ENCODE results near the gene RBM42. TPM values are rescaled to one million over a fixed set of nuclear protein-coding genes. Genes with fewer than 3 reads are reported as not detected.
"Not testable (repeated sequence)": the region's sequence is repeated elsewhere in the genome, so short reads cannot be mapped to it uniquely, and the experiment has no call there.

RBM42 gene
- total and polyA plus RNA-seq, 8 donors: 18.2 to 38.6 (median 29.9) TPM

- no peaks in the 10 kb centered on the region for H3K9me3 ChIP-seq
- WGBS, 2 donors: 84 to 86% methylated on average over 3 of the region's 3 CpGs
Measured at GRCh38 chr19:35601971-35602370, 26.9 kb upstream of the RBM42 start.

GRCh38 chr19:35604436-35604835 lies 24.4 kb upstream of the RBM42 start:
- DNase-seq; H3K9me3 ChIP-seq; FAIRE-seq; intact Hi-C loops (cut with DNase I); ATAC-seq; H3K4me1 ChIP-seq; H3K36me3 ChIP-seq; H3K4me3 ChIP-seq; H3K27ac ChIP-seq; H3K27me3 ChIP-seq: not testable (repeated sequence)
- WGBS, 2 donors: 77 to 85% methylated on average over 4 of the region's 4 CpGs

More at GRCh38 chr19:35601971-35602370, 26.9 kb upstream of the RBM42 start:
- Histone ChIP-seq H3K4me3 (no peak overlapping the region), H3K4me1 (no peaks in the 10 kb centered on the region), H3K27me3 (no peaks in the 10 kb centered on the region), H3K27ac (no peak overlapping the region), H3K36me3 (no peaks in the 10 kb centered on the region)
- intact Hi-C loops (cut with DNase I): no loop called here
- FAIRE-seq (no peak), DNase-seq (no peak), ATAC-seq (no peak)
- TF ChIP-seq, protein P1, sequence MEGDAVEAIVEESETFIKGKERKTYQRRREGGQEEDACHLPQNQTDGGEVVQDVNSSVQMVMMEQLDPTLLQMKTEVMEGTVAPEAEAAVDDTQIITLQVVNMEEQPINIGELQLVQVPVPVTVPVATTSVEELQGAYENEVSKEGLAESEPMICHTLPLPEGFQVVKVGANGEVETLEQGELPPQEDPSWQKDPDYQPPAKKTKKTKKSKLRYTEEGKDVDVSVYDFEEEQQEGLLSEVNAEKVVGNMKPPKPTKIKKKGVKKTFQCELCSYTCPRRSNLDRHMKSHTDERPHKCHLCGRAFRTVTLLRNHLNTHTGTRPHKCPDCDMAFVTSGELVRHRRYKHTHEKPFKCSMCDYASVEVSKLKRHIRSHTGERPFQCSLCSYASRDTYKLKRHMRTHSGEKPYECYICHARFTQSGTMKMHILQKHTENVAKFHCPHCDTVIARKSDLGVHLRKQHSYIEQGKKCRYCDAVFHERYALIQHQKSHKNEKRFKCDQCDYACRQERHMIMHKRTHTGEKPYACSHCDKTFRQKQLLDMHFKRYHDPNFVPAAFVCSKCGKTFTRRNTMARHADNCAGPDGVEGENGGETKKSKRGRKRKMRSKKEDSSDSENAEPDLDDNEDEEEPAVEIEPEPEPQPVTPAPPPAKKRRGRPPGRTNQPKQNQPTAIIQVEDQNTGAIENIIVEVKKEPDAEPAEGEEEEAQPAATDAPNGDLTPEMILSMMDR (IDR thresholded peaks at IDR 0.05): no peak

- ATAC-seq; intact Hi-C loops (cut with DNase I); H3K4me3 ChIP-seq; H3K27me3 ChIP-seq; H3K27ac ChIP-seq; H3K9me3 ChIP-seq; H3K36me3 ChIP-seq; H3K4me1 ChIP-seq; FAIRE-seq; DNase-seq: not testable (repeated sequence)
- WGBS, 2 donors: 78 to 82% methylated on average over 8 of the region's 8 CpGs
Measured at GRCh38 chr19:35607170-35607569, 21.7 kb upstream of the RBM42 start.

- Histone ChIP-seq H3K36me3 (no peaks in the 10 kb centered on the region), H3K4me3 (no peak overlapping the region), H3K27ac (no peak overlapping the region), H3K9me3 (no peaks in the 10 kb centered on the region), H3K4me1 (peaks cover 0 to 6% (median 3%) of the 10 kb centered on the region in 3 donors), H3K27me3 (no peaks in the 10 kb centered on the region)
- 68 to 77% methylated on average over 3 of the region's 3 CpGs for WGBS, 2 donors
- intact Hi-C loops (cut with DNase I): no loop called here
- DNase-seq (no peak), ATAC-seq (no peak), FAIRE-seq (no peak)
- TF ChIP-seq, protein P1 (IDR thresholded peaks at IDR 0.05): no peak
Measured at GRCh38 chr19:35607661-35608060, 21.2 kb upstream of the RBM42 start.

DNA sequence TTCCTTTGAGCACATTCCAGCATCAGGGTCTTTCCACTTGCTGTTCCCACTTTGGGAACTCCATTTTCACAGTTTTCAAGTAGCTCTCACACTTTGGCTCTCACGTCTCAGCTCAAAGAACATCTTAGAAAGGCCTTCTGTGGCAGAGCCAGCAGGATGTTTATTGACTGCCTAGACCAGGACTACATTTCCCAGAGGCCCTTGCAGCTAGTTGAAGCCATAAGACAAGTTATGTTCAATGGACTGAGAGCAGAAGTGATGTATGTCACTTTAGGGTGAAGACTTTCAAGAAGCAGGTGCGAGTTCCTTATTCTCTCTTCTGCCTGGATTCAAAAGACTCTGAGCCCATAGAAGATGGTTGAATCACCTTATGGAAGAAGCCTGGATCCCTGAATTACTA lies 20.6 kb upstream of the RBM42 start:
- no peak overlapping the region for H3K27ac ChIP-seq
- DNase-seq (no peak), ATAC-seq (no peak), FAIRE-seq (no peak)
- no peak overlapping the region for H3K4me3 ChIP-seq
- WGBS, 2 donors: 71 to 84% methylated on average over 2 of the region's 2 CpGs
- no peaks in the 10 kb centered on the region for H3K27me3 ChIP-seq
- TF ChIP-seq, protein P1 (IDR thresholded peaks at IDR 0.05): no peak
- H3K9me3 ChIP-seq: no peaks in the 10 kb centered on the region
- H3K4me1 ChIP-seq: peaks cover 0 to 7% (median 6%) of the 10 kb centered on the region in 3 donors
- H3K36me3 ChIP-seq: no peaks in the 10 kb centered on the region
- intact Hi-C loops (cut with DNase I): no loop called here

DNA sequence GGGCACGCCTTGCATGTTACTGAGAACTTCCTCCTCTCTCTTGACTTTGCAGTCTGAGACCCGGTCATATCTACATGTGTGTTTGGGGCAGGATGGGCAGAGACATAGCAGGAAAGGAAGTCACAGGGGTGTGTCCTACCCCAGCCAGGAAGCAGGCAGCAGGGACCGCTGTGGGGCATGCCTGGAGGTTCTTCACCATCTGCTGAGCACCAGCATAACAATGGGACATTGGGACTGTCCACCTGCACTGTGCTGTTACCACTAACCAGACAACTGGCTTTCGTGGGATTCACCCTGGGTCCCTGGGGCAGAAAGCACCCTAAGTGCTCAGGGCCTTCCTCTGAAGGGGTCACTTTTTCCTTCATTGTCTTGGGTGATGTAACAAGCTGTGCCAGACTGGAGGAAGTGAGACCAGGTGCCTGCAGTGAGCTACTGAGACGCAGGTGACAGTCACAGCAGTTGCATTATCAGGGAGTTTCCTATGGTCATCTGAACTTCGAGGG lies 18.9 kb upstream of the RBM42 start:
- WGBS, 2 donors: 60 to 74% methylated on average over 6 of the region's 6 CpGs
- TF ChIP-seq, protein P1 (IDR thresholded peaks at IDR 0.05): no peak
- H3K9me3 ChIP-seq: no peaks in the 10 kb centered on the region
- H3K4me3 ChIP-seq: no peak overlapping the region
- H3K4me1 ChIP-seq: peaks cover 0 to 7% (median 6%) of the 10 kb centered on the region in 3 donors
- no peak for DNase-seq
- no peak for ATAC-seq
- H3K27ac ChIP-seq: no peak overlapping the region
- FAIRE-seq: no peak
- H3K36me3 ChIP-seq: no peaks in the 10 kb centered on the region
- H3K27me3 ChIP-seq: no peaks in the 10 kb centered on the region
- intact Hi-C loops (cut with DNase I): no loop called here
